ENCODE results near the gene TRIM65. TPM values are rescaled to one million over a fixed set of nuclear protein-coding genes. Genes with fewer than 3 reads are reported as not detected.

Gene TRIM65
- total and polyA plus RNA-seq, 2 of the 13 experiments (the other 11 are each of a cell fraction or from before 2014, with no cell fraction given), result 10.3 to 22.4 TPM

DNA sequence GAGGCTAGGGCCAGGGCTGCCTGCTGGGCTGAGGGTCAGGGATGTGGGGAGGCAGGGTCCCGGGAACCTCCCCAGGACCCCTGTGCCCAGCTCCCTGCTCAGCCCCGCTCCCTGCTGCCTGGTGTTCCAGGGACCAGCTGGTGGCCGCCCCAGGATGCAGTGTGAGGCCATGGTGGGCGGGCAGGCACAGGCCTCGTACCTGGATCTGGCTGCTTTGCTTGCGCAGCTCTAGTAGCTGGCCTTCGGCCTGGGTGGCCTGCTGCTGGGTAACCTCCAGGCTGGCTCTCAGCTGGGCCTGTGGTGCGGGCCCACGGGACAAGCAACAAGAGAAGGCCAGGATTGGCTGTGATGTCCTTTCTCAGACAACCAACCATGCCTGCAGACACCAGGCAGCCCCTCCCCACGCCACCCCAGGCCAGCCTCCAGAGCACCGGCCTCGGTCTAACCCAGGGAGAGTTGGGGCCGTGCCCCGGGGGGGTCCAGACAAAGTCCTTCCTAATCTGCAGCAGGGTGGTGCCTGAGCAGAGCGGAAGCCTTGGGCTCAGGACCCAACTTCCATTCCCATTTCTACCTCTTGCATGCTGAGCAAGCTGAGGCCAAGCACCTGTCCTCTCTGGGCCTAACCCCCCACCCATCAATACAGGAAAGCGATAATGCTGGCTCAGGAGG is 4.1 kb downstream of the TRIM65 start (continued):
- TF ChIP-seq CTCF (CRISPR knock-in tag; IDR thresholded peaks at IDR 0.05), result peak; percentile 22
- TF ChIP-seq ZBTB8A (CRISPR knock-in tag; IDR thresholded peaks at IDR 0.05; ENCODE audit: borderline replicate concordance, low read depth), result no peak
- TF ChIP-seq ZNF644 (CRISPR knock-in tag; IDR thresholded peaks at IDR 0.05; ENCODE audit: low read depth), result no peak
- no peak for TF ChIP-seq NCOR1 (IDR thresholded peaks at IDR 0.05; ENCODE audit: borderline replicate concordance, low read length)
- TF ChIP-seq TEAD2 (CRISPR knock-in tag; IDR thresholded peaks at IDR 0.05), result no peak
- TF ChIP-seq, protein P1, sequence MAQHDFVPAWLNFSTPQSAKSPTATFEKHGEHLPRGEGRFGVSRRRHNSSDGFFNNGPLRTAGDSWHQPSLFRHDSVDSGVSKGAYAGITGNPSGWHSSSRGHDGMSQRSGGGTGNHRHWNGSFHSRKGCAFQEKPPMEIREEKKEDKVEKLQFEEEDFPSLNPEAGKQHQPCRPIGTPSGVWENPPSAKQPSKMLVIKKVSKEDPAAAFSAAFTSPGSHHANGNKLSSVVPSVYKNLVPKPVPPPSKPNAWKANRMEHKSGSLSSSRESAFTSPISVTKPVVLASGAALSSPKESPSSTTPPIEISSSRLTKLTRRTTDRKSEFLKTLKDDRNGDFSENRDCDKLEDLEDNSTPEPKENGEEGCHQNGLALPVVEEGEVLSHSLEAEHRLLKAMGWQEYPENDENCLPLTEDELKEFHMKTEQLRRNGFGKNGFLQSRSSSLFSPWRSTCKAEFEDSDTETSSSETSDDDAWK (CRISPR knock-in tag; IDR thresholded peaks at IDR 0.05), result no peak
- no peak for TF ChIP-seq SATB2 (CRISPR knock-in tag; IDR thresholded peaks at IDR 0.05)
- no peak for TF ChIP-seq FOXM1 (CRISPR knock-in tag; IDR thresholded peaks at IDR 0.05)
- peak; percentile 46; the same call in 1 of the 2 replicates for TF ChIP-seq ZBTB34 (CRISPR knock-in tag; IDR thresholded peaks at IDR 0.05)
- no peak for TF ChIP-seq GATAD1 (CRISPR knock-in tag; IDR thresholded peaks at IDR 0.05)
- TF ChIP-seq MLLT10 (CRISPR knock-in tag; IDR thresholded peaks at IDR 0.05), result no peak
- peak; percentile 84 for TF ChIP-seq POLR2G (IDR thresholded peaks at IDR 0.05; ENCODE audit: low read depth, low read length)
- TF ChIP-seq CAMTA2 (CRISPR knock-in tag; IDR thresholded peaks at IDR 0.05; ENCODE audit: borderline replicate concordance), result no peak
- TF ChIP-seq ZKSCAN8 (CRISPR knock-in tag; IDR thresholded peaks at IDR 0.05; ENCODE audit: borderline replicate concordance), result peak; percentile 48; the same call in 1 of the 2 replicates
- no peak for TF ChIP-seq MAFG (CRISPR knock-in tag; IDR thresholded peaks at IDR 0.05)
- TF ChIP-seq, protein P2, sequence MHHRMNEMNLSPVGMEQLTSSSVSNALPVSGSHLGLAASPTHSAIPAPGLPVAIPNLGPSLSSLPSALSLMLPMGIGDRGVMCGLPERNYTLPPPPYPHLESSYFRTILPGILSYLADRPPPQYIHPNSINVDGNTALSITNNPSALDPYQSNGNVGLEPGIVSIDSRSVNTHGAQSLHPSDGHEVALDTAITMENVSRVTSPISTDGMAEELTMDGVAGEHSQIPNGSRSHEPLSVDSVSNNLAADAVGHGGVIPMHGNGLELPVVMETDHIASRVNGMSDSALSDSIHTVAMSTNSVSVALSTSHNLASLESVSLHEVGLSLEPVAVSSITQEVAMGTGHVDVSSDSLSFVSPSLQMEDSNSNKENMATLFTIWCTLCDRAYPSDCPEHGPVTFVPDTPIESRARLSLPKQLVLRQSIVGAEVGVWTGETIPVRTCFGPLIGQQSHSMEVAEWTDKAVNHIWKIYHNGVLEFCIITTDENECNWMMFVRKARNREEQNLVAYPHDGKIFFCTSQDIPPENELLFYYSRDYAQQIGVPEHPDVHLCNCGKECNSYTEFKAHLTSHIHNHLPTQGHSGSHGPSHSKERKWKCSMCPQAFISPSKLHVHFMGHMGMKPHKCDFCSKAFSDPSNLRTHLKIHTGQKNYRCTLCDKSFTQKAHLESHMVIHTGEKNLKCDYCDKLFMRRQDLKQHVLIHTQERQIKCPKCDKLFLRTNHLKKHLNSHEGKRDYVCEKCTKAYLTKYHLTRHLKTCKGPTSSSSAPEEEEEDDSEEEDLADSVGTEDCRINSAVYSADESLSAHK (CRISPR knock-in tag; IDR thresholded peaks at IDR 0.05; ENCODE audit: borderline replicate concordance), result no peak
- no peak for TF ChIP-seq CC2D1A (CRISPR knock-in tag; IDR thresholded peaks at IDR 0.05)
- TF ChIP-seq NFE2L1 (CRISPR knock-in tag; IDR thresholded peaks at IDR 0.05; ENCODE audit: borderline replicate concordance), result no peak; the same call in 1 of the 2 replicates
- no peak for TF ChIP-seq FOXA3 (CRISPR knock-in tag; IDR thresholded peaks at IDR 0.05)
- peak; percentile 70 for TF ChIP-seq SAP130 (CRISPR knock-in tag; IDR thresholded peaks at IDR 0.05; ENCODE audit: low read depth)
- TF ChIP-seq ZNF652 (CRISPR knock-in tag; IDR thresholded peaks at IDR 0.05; ENCODE audit: borderline replicate concordance, low read depth), result no peak
- TF ChIP-seq REL (CRISPR knock-in tag; conservative IDR thresholded peaks at IDR 0.05), result no peak

All from HepG2 (cell line).